Stimulated activated CD8-positive, alpha-beta memory T cell treated with anti-CD3 and anti-CD28 coated beads, Interleukin-4, amount 100 ng/mL, for 1 hour (primary cell): ENCODE data around the gene CAMTA1.

Experiments used
- DNase-seq, 2 donors: peaks; one replicate each; pipeline ENCODE4 v3.0.0-alpha.2; 2020; ENCODE audit warnings: low read depth in 2 of 2, low spot score in 1 of 2

The CAMTA1 gene

DNA sequence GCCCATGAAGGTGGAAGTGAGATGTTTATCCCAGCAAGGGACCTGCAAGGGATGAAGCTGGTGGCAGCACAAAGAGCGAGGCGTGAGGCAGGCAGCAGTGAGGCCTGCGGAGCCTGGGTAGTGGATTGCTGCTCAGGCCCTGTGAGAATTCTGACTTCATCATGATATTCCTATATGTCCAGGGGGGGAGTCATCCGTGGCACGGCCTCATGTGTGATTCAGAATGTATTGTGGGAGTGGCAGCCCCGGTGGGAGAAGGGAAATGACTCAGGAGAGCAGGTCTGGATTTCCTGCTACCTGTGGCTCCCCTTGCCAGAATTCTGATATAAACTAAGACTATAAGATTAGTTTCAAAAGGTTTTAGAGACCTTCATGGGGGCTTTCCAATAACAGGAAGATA lies 240.9 kb downstream of the CAMTA1 start:
- no peak for DNase-seq

- DNase-seq = no peak
These were observed 247.7 kb downstream of the CAMTA1 start for GRCh38 chr1:7032992-7033391.

DNA sequence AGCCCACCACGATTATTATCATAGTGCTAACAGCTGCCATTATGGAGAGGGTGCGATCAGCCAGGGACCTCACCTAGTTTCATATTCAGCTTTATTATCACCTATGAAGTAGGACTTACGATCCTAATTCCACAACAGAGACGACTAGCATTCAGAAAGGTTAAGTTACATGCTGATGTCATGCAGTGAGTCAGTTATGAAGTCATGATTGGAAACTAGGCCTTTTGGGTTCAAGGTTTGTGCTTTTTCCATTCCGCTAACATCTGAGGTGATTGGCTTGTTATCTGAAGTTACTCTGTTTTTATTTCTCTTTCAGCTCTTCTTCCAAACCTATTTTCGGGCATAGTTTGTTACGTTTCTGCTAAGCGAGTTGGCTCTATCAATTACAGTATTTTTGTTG lies 251.1 kb downstream of the CAMTA1 start:
- no peak for DNase-seq

DNA sequence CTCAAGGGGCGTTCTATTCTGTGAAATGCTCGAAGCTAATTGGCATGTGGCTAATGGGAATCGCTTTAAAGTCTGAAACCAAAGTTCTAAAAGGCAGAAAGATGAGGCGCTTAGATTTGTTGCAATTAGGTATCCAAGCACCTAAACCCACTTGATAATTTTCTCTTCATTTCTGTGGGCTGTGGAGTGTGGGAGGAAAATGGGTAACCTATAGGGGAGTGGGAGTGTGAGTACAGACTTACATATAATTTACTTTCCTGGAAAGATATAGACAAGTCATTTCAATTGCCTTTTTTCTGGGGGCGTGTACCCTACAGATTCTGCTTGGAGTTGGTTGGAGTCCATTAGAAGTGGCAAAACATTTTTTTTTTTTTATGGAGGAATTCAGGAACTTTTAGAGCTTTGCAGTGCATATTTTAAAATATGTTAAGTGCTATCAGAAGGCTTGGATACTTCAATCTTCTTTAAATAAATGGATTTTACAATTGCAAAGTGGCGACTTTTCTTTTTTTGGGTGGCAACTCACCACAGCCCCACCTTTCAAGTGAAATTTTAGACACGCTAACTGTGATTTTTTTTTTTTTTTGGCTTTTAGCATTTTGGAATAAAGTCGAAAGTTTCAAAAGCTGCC lies 254.5 kb downstream of the CAMTA1 start:
- no peak for DNase-seq

DNA sequence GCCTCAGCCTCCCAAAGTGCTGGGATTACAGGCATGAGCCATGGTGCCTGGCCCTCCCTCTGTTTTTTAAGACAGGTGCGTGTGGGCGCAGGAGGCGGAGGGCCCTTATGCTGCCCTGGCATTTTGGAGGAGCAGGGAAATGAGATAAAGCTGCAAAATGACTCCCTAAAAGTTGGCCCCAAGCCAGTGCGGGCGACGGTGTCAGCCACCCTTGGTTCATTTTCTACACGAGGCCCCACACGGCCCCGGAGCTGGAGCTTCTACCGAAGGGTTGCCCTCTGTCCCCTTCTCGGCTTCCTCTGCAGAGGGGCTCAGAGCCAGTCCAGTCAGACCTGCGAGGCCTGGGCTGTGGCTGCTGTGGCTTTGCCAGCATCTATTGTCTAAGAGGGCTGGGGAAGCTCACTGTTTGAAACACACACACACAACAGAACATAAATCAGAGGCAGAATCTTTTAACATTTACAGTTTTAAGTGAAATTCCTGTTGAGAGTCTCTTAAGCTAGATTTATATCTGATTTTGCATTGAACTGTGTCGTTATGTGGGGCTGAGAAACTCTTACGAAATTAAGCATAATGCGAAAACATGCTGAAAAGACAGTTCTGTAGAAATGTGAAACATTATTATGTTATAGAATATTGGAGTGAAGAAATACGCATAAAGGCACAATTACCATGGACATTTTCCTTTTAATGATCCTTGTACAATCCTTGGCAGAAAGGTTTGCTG lies 255.9 kb downstream of the CAMTA1 start:
- no peak for DNase-seq

DNA sequence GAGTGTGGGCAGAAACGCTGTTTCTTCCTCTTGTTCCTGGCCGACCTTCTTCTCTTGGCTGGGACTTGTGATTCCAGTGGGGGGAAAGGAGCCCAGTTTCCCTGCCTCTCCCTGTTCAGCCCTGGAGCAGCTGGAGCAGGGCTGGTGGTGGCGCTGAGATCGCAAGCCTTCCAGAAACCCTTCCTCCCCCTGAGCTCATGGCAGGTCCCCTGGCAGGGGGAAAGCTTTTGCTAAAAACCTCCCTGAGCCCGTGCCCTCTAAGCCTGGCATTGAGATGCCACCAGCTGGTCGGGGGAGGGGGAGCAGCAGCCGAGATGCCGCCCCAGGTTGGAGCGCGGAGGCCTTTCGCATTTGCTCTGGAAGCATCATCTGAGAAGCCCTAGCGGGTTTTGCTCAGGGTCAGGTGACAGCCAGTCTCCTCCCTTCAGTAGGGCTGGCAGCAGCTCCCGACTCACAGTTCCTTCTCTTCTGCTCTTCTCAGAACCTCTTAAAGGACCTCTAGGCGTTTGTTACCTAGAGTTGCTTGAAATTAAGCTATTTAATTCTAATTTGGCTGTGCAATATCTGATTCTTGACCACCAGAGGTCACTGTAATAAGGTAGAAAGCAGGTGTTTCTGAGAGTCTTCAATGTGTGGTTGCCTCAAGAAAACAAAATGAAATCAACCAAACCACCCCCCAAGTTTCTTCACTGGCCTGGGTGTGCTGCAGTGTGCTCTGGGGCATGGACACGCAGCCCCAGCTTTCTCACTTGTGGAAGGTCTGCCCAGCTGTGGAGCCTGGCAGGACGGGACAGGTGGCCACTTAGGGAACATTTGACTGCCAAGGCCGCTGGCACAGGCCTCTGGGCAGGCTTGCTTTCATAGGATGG lies 257.3 kb downstream of the CAMTA1 start:
- no peak for DNase-seq

GRCh38 chr1:7043191-7043549 lies 257.9 kb downstream of the CAMTA1 start:
- DNase-seq = no peak

GRCh38 chr1:7043719-7044535 lies 258.7 kb downstream of the CAMTA1 start:
- no peak for DNase-seq

DNA sequence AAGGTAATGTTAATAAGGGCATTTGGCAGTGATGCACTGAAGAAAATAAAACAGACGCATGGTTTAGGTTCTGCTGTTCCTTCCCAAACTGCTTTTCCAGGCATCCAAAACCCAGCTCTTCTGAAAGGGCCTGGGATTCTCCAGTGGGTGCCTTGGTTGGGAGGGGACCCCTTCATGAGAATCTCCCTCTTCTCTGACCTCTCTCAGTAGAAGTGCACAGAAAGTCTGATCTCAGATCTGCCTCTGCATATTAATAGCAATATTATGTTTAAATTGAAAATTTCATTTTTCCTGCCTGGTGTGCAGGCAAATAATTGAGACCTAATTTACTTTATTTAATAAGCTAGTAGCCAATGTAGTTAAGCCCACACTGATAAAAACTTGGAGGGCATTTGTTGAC lies 260.6 kb downstream of the CAMTA1 start:
- no peak for DNase-seq

GRCh38 chr1:7046314-7046713 lies 261.1 kb downstream of the CAMTA1 start:
- no peak for DNase-seq

DNA sequence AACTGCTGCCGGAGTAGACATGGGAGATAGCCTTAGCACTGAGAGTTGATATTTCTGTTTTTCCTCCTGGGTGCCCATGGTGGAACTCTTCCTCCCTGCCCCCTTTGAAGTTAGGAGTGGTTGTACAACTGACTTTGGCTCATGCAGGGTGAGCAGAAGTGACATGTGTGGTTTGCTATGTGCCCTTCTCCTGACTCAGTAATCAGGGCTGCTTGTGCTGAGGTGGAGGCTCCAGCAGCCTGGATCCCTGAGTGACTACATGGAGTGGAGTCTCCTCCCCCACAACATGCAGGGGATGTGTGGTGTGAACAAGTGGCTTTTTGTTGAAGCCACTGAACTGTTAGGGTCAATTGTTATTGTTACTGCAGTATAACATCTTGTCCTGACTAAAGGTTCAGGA lies 261.6 kb downstream of the CAMTA1 start:
- no peak for DNase-seq

GRCh38 chr1:7047866-7048265 lies 262.6 kb downstream of the CAMTA1 start:
- DNase-seq = no peak

DNA sequence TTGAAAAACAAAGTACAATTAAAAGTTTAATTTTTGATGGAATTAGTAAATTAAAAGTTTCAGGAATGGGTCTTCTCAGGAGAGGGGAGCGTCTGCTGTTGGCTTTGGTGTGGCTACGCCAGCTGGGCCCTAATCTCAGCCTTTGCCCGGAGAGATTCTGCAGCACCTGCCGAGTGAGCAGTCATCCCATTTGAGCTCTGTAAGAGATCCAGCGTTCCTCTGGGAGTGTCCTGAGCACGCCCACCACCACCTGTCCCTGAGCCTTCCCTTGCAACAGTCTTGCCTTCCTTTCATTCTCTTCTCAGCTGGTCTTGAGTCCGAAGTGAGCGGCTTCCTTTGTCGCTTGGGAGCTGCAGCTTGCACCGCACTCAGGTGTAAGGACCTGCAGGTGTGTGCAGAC lies 263.1 kb downstream of the CAMTA1 start:
- DNase-seq = no peak

- DNase-seq = no peak
These were observed 264.8 kb downstream of the CAMTA1 start for GRCh38 chr1:7049913-7050625.

DNA sequence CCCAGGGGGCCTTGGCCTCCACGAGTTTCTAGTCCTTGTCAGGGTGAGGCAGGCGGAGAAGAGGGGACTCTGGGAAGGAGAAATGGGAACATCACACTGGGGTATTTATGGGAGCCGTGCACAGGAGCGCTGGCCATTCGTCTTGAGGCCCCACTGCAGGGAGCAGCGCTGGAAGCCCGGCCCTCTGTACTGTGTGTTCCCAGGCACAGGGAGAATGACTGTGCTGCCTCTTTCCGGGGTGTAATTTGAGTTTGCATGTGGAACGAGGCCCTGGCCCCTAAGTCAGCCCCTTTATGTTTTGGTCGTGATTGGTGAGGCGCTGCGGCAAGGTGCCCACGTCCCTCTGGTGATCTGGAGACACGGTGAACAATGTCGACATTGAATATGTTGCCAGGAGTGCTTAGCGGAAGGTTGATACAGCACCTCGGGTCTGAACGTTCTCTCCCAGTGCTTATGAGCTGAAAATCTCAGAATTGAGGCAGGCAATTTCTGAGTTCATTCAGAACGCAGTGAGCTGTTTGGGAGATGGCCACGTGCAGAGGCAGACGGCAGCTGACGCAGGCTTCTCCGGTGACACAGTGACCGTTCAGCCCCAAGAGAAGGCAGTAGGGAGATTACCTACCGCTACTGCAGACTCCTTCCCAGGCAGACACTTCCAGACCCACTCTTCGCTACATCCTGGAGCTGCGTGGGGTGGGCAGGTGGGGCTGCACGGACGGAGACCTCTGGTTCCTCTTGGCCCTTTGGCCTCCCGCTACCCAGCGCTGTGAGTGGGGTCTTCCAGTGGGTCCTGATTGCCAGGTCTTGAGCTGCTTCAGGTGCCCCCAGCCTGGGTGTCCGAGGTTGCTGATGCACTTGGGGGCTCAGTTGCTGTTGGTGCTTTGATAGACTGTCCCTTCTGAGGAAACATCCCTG lies 265.8 kb downstream of the CAMTA1 start:
- no peak for DNase-seq

- no peak for DNase-seq
These were observed 267.4 kb downstream of the CAMTA1 start for GRCh38 chr1:7052701-7053100.

DNA sequence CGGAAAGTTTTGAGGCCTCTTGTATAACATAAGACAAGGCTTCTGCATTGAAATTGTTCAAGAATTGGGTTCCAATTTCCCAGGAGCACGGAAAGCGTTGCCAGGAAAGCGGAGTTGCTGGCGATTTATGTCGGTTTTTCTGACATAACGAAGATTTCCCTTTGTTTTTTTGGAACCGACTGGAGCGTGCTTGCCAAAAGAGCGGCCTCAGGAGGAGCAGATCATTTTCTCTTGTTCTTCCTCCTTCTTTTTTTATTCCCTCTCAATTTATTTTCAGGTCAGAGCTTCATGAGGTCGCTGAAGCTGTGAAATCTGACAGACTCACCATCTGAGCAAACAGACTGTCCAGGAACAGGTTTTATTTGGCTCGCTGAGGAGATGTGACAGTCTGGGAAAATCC lies 275.5 kb downstream of the CAMTA1 start:
- no peak for DNase-seq

DNA sequence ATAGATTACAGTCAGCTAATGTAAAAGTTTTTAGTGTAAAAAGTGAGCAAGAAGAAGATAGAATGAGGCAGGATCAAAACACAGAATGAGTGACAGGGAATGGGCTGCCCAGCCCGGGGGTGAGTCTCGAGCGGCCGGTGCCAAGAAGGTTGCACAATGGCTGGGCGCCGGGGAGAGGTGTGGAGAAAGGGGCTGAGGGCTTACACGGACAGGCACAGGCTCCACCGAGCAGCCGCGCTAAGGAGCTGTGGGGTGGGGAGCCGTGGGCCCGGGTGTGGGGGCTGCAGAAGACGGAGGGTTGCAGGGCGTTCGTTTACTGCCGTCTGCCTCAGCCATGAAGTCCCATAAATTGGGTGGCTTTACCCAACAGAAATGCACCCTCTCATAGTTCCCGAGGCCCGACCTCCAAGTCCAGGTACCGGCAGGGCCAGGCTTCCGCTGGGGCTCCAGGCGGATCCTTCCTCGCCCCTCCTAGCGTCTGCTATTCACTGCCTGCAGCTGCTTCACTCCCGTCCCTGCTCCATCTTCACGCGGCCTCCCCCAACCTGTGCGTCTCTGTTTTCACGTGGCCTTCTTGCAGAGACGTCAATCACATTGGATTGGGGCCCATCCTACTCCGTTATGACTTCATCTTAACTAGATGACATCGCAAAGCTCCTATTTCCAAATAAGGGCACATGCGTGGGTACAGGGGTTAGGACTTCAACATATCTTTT lies 277.2 kb downstream of the CAMTA1 start:
- no peak for DNase-seq

DNA sequence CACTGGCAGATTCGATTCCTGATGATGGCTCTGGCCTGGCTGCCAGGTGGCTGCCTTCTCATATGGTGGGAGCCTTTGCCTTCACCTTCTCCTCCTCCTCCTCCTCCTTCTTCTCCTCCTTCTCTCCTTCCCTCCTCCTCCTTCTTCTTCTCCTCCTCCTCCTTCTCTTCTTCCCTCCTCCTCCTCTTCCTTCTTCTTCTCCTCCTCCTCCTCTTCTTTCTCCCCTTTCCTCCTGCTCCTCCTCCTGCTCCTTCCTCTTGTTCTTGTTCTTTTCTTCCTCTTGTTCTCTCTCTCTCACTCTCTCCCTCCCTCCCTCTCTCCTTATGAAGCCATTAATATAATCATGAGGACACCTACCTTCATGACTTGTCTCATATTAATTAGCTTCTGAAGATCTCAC lies 278.7 kb downstream of the CAMTA1 start:
- no peak for DNase-seq
